ENCODE results near the gene GCC2.
"Not testable (repeated sequence)": the region's sequence is repeated elsewhere in the genome, so short reads cannot be mapped to it uniquely, and the experiment has no call there.

Gene GCC2

DNA sequence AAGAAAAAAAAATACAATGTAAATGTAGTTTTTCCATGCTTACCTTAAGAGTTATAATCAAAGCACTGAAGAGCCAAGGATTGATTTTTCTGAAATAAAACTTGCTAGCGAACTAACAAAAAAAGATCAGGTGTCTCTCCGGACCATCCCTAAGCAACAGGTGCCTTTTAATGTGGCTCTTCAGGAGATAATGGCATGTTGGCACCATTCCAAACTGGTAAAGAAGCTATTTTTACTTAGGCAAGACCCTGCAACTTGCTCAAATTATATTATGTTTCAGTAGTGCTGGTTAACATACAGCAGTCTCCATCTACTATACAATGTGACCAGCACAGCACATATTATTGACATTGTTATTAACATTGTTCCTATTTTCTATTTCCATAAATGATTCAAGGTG, 2.3 kb upstream of the GCC2 start:
- DNase-seq, result no peak

- no peak for DNase-seq
Measured at GRCh38 chr2:108447947-108448677, 894 bp upstream of the GCC2 start.

GRCh38 chr2:108449410-108450130, 564 bp downstream of the GCC2 start:
- peak; percentile 33 for DNase-seq

- no peak for DNase-seq
Measured at GRCh38 chr2:108450863-108451262, 1.9 kb downstream of the GCC2 start.

DNA sequence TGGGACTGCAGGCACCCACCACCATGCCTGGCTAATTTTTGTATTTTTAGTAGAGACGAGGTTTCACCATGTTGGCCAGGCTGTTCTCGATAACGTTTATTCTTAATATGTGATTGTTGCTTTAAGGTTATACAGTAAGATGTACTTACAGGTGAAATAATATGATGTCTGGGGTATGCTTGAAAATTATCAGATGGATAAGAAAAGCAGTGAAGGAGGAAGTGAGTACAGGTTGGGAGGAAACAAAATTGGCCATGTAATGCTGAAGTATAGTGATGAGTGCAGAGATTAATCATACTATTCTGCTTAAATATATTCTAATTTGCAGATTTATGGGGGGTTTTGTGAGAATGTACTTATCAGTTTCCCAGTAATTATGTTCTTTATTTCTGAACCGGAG, 3.0 kb downstream of the GCC2 start:
- DNase-seq, result no peak

- DNase-seq, result not testable (repeated sequence)
Measured at GRCh38 chr2:108453530-108453929, 4.5 kb downstream of the GCC2 start.

- no peak for DNase-seq
Measured at GRCh38 chr2:108454440-108454839, 5.4 kb downstream of the GCC2 start.

GRCh38 chr2:108455571-108455970, 6.6 kb downstream of the GCC2 start:
- DNase-seq, result no peak

DNA sequence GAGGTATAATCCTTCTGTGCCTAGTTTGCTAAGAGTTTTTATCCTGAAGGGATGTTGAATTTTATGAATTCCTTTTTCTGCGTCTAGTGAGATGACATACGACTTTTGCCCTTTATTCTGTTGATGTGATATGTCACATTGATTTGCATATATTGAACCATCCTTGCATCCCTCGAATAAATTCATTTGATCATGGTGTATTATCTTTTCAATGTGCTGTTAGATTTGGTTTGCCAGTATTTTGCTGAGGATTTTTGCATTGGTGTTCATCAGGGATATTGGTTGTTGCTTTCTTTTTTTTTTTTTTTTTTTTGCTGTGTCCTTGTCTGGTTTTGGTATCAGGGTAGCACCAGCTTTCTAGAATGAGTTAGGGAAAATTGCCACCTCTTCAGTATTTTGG, 9.1 kb downstream of the GCC2 start:
- no peak for DNase-seq

DNA sequence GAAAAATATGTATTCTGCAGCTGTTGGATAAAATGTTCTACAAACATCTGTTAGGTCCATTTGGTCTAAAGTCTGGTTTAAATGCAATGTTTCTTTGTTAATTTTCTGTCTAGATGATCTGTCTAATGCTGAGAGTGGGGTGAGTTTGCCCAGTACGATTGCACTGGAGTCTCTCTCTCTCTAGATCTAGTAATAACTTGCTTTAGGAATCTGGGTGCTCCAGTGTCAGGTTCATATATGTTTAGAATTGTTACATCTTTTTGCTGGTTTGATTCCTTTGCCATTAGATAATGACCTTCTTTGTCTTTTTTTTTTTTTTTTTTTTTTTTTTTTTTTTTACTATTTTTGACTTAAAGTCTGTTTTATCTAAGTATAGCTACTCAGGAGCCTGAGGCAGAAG, 10.4 kb downstream of the GCC2 start:
- no peak for DNase-seq

DNA sequence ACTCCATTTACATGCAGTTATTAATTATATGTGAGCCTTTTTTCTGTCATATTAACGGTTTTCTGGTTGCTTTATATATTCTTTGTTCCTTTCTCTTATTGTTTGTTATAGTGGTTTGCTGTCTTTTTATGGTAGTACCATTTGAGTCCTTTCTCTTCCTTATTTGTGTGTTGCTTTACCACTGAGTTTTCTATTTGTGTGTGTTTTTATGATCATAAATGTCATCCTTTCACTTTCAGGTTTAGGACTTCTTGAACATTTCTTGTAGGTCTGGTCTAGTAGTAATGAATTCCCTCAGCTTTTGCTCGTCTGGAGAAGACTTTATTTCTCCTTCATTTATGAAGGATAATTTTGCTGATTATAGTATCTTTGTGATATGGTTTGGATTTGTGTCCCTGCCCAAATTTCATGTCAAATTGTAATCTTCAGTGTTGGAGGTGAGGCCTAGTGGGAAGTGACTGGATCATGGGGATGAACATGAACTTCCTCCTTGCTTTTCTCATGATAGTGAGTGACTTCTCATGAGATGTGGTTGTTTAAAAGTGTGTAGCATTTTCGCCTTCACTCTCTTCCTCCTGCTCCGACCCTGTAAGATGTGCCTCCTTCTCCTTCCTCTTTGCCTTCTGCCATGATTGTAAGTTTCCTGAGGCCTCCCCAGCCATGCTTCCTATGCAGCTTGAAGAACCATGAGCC, 11.5 kb downstream of the GCC2 start:
- no peak for DNase-seq

DNA sequence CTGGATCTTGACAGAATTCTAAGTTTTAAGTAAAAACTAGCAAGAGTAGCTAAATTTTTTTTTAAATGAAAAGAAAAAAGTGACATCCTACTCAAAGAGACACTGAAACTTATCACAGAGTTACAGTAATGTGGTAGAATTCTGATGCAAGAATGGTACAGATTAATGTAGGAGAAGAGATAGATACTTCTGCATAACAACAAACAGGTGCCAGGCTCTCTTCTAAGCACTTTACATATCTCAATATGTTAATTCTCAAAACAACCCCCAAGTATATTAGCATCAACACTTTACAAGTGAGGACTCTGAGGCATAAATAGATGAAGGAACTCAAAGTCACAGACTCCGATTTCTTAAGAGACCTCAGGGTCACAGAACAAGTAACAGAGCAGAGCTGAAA, 28.1 kb downstream of the GCC2 start:
- no peak for DNase-seq

- no peak for DNase-seq
Measured at GRCh38 chr2:108485253-108485652, 36.2 kb downstream of the GCC2 start.

GRCh38 chr2:108490506-108491122, 41.6 kb downstream of the GCC2 start:
- no peak for DNase-seq

DNA sequence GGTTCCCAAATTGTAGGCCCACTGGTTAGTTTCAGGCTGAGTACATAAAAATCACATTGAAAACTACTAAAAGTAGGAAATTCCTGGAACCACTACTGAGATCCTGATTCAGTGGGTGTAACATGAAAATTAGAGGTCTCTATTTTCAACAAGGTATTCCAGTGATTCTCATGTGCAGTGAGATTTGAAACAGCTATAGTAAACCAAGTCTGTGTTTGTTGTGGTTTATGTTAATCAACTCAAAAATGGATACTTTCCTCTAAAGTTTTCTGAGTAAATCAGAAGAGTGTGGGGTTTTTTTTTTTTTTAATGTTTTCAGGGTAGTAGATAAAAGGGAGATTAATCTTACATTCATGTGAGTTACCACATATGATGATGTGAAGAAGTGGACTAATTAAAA, 42.8 kb downstream of the GCC2 start:
- DNase-seq, result no peak

DNA sequence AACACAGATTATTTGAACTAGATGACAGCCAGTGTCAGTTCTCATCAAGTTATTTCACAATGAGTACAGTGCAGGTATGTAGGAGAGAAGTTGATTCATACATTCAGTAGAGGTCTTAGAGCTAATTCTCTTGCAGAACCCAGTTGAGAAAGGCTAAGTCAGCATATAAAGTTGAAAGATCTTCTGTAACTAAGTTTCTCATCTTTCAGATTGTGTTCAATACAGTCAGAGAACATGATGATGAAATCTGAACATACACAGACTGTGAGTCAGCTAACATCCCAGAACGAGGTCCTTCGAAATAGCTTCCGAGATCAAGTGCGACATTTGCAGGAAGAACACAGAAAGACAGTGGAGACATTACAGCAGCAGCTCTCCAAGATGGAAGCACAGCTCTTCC, 43.4 kb downstream of the GCC2 start:
- DNase-seq, result peak; percentile 94

DNA sequence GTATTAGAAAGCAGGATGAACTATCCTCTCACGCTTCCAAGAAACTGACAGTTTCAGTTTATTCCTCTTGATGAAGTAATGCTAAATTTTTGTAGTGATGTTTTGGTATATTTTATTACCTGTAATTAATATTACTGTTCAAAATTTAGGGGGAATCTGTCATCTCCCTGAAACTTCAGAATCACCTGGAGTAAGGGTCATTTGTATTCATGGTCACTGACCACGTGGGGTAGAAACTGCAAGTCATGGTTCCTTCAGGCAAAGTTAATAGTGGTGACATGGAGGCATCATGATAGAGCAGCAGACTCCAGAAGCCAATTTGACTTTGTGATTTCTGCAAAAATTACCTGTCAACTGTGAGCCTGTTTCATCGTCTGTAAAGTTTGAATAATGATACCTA, 47.2 kb downstream of the GCC2 start:
- not testable (repeated sequence) for DNase-seq

DNA sequence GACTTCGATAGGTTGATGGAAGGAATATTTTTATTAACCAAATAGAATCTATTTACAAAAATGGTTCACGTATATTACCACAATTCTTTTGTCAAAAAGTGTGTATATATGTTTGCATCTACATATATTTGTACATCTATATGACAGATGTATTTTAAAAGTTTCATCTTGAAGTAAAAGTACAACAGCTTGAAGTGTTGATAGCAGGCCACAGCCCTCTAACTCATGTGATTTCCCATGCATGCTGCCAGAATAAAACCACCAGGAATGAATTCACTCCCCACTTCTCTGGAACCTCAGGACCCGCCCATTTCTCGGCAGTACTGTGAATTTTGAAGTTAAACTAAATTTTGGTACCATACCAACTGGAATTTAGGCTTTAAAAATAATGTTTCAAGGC, 58.6 kb downstream of the GCC2 start:
- not testable (repeated sequence) for DNase-seq

GRCh38 chr2:108512431-108512830, 63.4 kb downstream of the GCC2 start:
- DNase-seq, result not testable (repeated sequence)

- DNase-seq, result peak; percentile 36
Measured at GRCh38 chr2:108514478-108514877, 65.5 kb downstream of the GCC2 start.

- not testable (repeated sequence) for DNase-seq
Measured at GRCh38 chr2:108524688-108525087, 75.7 kb downstream of the GCC2 start.

GRCh38 chr2:108525258-108525657, 76.3 kb downstream of the GCC2 start:
- not testable (repeated sequence) for DNase-seq

- no peak for DNase-seq
Measured at GRCh38 chr2:108531674-108532055, 82.7 kb downstream of the GCC2 start.
